Fibroblast of skin of right biceps (primary cell): Measurements from ENCODE around the gene COL4A2.

Experiments
- DNase-seq: peaks from one replicate; pipeline ENCODE4 v3.0.0-alpha.2; 2013

The COL4A2 gene

DNA sequence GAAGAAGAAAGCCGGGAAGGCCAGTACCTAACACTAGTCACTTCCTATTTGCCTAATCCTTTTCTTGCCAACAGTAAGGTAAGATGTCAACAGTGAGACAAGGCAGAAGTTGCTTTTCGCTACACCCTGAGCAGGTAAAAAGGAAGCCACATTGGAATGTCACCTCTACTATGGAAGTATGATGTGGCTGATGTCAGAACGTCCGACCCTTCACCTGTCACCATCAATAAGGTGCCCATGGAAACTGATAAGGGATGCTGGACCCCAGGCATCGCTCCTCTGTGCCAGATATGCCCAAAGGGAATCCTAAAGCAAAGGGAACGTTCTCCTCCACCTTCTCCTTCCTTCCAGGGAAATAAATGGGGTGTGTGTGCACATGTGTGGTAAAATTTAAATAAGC lies 34.4 kb upstream of the COL4A2 start:
- no peak for DNase-seq

DNA sequence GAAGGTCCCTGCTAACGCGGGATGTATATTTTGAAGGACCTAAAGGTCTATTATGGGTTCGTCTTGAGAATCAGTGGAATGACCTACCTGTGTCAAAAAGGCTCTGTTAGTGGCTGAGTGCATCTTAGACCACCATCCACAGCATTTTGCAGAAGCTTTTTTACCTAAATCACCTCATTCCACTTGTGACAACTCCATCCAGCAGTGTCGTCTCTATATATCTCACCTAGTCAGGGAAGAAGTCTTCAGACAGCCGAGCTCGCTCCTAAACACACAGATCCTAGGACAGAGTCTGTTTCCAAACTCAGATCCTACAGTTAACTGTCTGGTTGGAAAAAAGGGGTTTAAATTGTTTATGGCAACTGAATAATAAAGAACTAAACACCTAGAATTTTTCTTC lies 33.8 kb upstream of the COL4A2 start:
- DNase-seq: no peak

DNA sequence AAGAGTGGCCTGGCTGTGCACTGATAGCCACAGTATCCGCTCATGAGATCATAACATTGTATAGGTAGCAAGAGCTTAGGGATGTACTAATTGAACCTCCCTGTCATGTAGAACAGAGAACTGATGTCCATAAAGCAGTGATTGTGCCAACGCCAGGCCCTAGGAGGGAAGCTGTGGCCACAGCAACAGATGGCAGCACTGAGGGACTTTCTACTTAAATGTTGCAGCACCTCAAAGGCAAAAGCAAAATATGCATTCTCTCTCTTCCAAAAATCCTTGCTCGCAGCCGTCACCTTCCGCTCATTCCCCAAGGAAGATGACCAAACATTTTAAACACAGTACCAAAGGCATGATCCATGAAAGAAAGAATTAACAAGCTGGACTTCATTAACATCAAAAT lies 32.4 kb upstream of the COL4A2 start:
- DNase-seq: no peak

DNA sequence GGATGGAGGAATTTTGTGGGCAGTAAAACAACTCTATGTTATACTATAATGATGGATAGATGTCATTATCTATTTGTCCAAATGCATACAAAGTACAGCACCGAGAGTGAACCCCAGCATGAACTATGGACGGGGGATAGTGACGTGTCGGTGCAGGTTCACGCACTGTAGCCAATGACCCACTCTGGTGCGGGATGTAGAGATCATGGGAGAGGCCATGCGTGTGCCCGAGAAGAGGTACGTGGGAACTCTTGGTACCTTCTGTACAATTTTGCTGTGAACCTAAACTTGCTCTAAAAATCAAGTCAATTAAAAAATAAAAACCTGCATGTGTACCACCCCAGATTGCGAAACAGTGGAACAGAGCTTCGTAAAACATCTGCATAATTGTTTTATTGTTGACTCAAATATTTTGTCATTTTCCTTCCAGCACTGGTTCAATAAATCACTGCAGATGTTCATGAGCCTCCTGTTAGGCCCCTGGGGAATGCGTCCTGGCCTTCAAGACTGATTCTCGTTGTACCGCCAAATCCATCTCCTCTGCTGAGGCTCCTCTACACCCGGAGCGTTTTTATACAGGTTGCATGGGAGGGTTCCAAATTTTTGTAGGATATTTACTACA lies 31.0 kb upstream of the COL4A2 start:
- DNase-seq: no peak

- no peak for DNase-seq
These were observed 30.5 kb upstream of the COL4A2 start for GRCh38 chr13:110276553-110276950.

GRCh38 chr13:110277357-110277975 lies 29.6 kb upstream of the COL4A2 start:
- DNase-seq: no peak

DNA sequence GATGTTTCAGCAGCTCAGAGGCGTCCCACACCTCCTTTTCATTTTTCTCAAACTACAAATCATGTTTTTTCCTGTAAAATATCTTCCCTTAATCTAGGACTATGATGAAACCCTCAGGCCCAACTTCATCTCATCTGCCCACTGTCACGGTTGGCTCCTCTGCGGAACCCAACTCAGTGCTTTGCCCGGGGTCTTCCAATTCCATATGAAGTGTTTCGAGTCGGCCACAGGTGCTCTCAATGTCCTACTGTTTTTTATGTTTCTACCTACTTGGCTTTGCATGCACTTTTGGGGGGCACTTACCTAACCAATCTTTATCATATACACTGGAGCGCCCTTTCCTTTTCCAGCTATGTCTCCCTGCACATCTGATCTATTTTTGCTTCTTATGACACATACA lies 28.2 kb upstream of the COL4A2 start:
- DNase-seq: no peak

GRCh38 chr13:110279684-110280083 lies 27.4 kb upstream of the COL4A2 start:
- DNase-seq: no peak

- no peak for DNase-seq
These were observed 26.8 kb upstream of the COL4A2 start for GRCh38 chr13:110280231-110280813.

DNA sequence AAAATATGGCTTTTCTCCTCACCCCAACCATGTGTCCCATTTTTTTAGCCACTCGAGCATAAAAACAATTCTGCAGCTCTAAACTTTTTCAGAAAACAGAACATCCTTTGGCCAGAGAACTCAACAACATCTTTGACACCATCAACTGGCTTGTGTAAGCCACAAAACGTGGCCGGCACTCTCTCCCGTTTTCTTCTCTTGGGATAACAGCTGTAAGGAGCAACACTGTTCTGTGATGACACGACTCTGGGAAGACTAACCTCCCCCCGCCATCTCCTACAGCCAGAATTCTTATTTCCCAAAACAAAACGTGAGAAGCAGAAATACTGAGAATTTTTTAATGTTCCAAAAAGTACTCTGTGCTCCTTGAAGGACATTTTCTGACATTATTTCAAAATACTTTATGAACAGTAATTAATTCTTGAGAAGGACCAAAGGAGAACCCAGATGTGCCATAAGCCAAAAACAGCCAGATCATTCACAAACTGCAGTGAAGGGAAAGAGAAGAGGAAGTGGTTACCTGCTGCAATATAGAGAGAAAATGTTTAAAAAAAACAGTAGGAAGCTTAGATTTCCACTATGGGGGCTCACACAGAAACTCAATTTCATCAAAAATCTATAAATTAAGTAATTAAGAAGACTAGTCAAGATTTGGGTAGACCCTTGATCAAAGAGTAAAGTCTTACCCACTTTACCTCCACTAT lies 25.9 kb upstream of the COL4A2 start:
- DNase-seq: no peak

DNA sequence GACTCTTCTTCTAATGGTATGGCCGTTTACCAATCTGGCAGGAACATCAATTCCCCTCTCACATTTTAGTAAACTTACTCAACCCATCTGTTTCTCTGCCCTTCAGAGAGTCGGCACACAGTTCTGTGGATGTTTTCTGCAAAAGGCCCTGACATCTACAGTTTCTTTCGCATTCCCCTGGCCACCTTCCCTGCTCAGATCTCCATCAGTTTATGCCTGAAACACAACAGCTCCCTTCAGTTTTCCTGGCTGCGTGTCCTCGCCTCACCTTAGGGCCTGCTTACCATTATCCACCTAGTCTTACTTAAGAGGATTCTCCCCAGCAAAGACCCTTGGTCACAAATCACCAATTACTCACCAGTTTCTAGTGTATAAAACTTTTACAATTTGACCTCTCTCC lies 25.3 kb upstream of the COL4A2 start:
- DNase-seq: no peak

GRCh38 chr13:110282316-110282841 lies 24.7 kb upstream of the COL4A2 start:
- no peak for DNase-seq

DNA sequence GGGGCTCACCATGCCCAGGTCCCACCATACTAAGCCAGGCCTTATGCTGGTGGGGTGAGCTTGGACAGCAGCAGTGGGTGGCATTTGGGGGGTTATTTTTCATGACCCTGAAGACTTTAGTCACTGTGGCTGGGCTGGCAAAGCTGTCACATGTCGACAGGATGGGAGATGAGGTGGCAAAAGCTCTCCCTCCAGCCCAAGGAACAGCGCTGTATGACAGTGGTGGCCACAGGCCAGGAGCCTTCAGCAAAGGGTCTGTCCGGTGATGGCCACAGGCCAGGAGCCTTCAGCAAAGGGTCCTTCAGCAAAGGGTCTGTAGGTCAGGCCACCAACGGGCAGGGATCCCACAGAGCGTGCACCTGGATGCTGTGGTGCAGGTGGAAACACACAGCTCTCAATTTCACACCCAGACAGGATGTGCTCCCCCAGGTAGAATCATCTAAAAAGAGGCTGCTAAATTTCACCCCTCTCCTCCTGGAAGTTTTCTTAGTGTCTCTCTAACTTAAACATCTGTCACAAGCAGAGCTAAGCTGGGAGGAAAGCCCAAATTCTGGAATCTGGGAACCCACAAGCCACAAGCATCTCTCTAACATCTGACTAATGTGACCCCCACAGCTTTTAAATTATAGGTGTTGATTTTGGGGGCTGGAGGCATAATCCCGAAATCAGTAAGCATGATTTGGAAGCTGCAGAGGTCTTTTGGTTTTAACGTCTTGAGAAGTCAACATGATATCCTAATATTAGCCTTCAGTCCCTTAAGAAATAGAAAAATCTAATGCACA lies 23.2 kb upstream of the COL4A2 start:
- DNase-seq: peak; percentile 95

- DNase-seq: peak; percentile 58
These were observed 22.2 kb upstream of the COL4A2 start for GRCh38 chr13:110284779-110285484.

DNA sequence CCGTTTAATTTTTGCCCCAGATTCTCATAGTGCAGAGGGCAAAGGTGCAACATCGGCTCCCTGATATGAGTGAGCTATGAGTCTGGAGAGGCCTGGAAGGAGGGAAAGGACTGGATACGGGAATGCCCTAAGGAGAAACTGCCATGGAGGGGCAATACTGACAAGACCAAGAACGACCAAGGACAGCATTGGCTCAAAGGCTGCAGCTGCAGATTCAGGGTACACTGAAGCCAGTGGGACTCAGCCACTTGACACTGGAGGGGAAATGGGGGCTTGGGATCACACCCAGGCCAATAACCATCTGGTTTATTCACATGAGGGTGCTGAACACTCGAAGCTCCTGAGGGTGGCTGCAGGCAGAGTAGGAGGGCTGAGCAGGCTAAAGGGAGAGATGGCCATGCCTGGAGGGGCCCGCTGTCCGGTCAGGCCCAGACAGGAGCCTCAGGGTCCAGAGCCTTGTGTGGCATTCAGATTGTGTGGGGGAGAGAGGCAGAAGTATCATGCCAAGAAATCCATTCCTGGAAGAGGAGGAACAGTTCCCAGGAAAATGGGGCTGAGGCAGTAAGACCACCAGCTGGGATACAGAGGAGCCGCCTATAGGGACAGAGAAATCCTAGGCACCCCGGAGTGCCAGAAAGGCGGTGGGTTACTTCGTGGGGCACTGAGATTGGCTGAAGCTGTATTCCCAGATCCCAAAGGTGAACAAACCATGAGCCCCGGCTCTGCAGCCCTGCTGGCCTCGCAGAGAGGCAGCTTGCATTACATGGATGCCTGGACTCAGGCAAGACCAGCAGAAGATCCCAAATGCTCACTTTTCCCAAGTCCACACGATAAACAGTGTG lies 20.9 kb upstream of the COL4A2 start:
- DNase-seq: no peak

DNA sequence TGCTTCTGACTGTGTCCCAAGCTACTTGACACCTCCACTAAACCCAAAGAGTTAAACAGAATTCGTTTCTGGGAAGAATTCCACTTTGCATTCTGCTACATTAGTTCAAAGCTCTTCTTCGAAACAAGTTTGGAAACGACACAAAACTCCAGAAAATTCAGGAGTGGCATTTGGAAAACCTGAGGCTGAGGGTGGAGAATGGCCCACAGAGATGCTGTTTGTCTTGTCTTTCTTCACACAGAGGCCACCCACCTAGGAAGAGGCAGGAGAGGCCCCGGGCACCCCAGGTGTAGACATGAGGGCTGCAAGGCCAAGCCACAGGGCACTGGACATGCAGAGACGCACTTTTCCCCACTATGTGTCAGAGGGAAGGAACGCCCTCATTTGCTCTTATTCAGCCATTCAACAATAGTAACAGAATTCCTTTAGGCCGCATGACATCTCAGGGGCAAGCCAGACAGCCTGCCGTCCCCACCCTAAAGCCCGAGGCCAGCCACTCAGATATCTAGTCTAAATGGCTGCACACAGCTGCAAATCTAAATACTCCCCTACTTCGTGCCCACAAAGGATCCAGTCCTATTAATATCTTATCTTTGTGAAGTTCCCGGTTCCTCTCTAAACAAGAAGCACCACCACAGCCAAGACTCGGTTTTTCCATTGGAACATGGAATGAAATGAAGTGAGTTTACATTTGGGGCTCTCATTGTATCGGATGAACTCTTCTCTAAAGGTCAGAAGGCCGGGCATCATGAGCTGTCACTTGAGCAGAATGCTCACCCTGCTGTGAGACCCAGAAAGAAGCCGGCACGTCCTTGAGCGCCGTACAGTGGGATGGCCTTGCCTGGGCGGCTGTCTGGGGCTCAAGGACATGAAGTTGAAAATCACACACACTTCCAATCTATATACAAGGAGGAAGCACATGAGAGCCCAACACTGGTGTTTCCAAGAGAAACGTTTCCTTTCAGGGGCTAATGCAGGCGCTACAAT lies 20.0 kb upstream of the COL4A2 start:
- no peak for DNase-seq

DNA sequence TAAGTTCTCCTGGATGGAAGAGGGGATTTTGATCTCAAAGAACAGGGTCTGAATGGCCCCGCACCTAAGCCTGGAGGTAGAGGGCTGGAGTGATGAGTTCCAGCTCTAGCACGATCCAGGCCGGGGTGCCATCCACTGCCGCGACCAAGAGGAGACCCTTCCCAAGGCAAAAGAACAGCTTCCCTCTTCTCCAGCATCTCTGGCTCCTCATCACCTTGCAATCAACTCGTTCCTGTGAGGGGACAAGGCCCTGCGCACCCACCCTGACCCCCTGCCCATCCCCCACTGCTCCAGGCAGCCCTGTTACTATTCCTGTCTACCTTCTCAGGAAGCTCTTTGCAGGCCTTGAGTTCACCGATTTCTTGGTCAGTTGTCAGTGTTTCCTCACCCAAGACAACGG lies 17.9 kb upstream of the COL4A2 start:
- DNase-seq: no peak

DNA sequence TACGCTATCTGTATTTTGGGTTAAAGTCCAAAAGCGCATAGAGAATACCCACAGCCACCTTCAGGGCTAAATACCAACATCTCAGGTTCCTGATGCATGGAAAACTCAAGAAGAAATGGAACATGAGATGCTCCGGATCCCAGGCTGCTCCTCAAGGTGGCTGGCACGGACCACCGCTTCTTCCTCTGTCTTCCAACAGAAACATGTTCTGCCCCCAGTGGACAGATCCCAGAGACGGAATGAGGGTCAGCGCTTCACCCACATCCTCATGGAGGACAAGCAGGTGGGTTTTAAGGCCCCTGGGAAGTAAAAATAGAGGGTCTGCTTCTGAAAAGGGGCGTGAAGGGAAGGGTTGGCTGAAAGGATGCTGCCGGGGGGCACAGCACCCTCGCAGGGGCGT lies 17.4 kb upstream of the COL4A2 start:
- DNase-seq: no peak

DNA sequence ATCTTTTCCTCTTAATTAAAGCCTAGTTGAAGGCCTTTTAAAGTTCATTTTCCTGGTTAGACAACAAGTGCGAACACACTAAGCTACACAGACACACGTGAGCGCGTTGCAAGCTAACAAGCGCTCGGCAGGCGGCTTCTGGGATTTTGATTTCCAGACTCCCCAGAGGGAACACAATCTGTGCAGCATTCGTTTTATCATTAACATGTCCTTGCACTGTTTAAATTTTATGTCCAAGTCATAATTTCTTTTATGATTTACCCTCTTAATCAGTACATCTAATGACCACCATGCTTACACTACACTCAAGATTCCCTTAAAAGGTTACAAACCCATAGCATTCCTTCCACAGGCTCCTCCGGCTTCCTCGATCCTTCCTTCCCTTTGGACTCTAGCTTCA lies 16.9 kb upstream of the COL4A2 start:
- DNase-seq: no peak

DNA sequence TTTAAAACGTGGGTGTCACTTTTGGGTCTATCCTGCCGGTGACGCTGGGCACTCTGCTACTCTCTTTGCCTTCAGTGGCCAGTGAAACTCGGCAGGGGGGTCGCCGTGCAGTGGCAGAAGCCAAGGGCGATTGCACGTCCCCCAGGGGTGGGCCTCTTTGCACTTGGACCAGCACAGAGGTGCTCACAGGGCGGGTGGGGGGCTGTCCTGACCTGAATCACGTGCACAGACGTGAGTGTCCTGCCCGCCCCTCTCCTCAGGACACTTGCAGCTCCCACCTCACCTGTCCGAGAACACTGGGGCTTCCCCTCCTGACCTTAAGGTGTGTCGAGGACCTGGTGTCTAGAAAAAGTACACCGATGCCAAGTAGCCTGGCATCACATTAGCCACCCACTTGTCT lies 16.3 kb upstream of the COL4A2 start:
- DNase-seq: no peak
